ENCODE data around the gene STH.

Gene STH

DNA sequence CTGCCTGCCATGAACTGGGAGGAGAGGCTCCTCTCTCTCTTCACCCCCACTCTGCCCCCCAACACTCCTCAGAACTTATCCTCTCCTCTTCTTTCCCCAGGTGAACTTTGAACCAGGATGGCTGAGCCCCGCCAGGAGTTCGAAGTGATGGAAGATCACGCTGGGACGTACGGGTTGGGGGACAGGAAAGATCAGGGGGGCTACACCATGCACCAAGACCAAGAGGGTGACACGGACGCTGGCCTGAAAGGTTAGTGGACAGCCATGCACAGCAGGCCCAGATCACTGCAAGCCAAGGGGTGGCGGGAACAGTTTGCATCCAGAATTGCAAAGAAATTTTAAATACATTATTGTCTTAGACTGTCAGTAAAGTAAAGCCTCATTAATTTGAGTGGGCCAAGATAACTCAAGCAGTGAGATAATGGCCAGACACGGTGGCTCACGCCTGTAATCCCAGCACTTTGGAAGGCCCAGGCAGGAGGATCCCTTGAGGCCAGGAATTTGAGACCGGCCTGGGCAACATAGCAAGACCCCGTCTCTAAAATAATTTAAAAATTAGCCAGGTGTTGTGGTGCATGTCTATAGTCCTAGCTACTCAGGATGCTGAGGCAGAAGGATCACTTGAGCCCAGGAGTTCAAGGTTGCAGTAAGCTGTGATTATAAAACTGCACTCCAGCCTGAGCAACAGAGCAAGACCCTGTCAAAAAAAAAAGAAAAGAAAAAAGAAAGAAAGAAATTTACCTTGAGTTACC is 36.7 kb upstream of the STH start:
- DNase-seq (ENCODE audit: low spot score in 2 of 2) (no peak), ATAC-seq (no peak)
- Mint-ChIP-seq H3K4me3 (no peak overlapping the region), H3K4me1 (no peaks in the 10 kb centered on the region), H3K36me3 (no peaks in the 10 kb centered on the region), H3K9me3 (no peaks in the 10 kb centered on the region), H3K27ac (no peak overlapping the region)

DNA sequence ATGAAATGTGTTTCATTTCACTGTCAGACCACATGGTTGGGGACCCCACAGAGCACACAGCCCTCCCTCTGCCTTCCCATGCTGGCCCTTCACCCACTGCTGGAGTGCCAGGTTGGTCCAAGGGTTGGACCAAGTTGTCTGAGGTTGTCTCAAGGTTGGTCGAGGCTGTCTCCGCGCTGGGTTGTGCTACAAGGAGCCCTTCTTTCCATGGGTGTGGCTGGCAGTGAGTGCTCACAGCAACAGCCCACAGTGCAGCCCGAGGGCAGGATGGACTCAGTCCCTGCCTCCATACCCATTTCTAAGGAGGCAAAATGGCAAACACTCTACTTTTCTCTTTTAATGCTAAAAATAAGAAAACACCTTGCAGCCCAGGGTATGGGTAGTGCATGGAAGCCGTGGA is 35.8 kb upstream of the STH start:
- Mint-ChIP-seq H3K36me3 (no peaks in the 10 kb centered on the region), H3K9me3 (no peaks in the 10 kb centered on the region), H3K4me1 (no peaks in the 10 kb centered on the region), H3K4me3 (no peak overlapping the region), H3K27ac (no peak overlapping the region)
- no peak for DNase-seq (ENCODE audit: low spot score in 2 of 2)
- ATAC-seq = no peak

DNA sequence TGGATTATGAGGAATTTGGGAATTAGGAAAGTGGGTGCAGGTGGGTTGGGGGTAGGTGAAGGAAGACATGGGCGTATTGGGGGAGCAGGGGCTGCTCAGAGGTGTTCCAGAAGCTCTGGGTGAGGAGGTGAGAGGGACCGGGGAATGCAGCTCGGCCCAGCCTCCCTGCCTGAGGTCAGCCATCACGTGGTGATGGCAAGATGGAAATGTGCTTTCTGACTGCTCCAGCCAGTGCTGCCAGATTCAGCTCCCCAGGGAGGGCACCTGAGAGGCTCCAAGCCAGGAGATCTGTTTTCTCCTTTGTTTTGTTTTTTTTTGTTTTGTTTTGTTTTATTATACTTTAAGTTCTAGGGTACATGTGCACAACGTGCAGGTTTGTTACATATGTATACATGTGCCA is 35.2 kb upstream of the STH start:
- no peak for ATAC-seq
- Mint-ChIP-seq H3K4me3 (no peak overlapping the region), H3K36me3 (no peaks in the 10 kb centered on the region), H3K4me1 (no peaks in the 10 kb centered on the region), H3K27ac (no peak overlapping the region), H3K9me3 (no peaks in the 10 kb centered on the region)
- DNase-seq (ENCODE audit: low spot score in 2 of 2) = no peak

DNA sequence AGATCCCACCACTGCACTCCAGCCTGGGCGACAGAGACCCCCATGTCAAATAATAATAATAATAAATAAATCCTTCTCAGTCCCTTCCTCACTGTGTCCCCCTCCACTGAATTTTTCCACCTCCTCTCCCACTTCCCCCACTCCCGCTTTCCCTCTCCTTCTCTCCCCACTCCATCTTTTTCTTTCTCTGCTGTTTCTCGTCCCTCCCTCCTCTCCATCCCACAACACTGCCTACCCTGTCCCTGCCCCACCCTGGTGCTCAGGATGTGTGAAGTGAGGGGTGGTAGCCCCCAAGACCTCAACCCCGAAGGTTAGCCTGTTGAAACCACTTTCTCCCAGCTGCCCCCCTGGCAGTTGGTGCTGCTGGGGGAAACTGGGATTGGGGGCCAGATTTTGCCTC is 34.4 kb upstream of the STH start:
- H3K9me3 Mint-ChIP-seq = no peaks in the 10 kb centered on the region
- H3K27ac Mint-ChIP-seq = no peak overlapping the region
- H3K4me3 Mint-ChIP-seq = no peak overlapping the region
- H3K4me1 Mint-ChIP-seq = no peaks in the 10 kb centered on the region
- DNase-seq (ENCODE audit: low spot score in 2 of 2) = no peak
- no peak for ATAC-seq
- H3K36me3 Mint-ChIP-seq = no peaks in the 10 kb centered on the region

- no peaks in the 10 kb centered on the region for H3K36me3 Mint-ChIP-seq
Measured at GRCh38 chr17:45965812-45966211, 33.2 kb upstream of the STH start.

DNA sequence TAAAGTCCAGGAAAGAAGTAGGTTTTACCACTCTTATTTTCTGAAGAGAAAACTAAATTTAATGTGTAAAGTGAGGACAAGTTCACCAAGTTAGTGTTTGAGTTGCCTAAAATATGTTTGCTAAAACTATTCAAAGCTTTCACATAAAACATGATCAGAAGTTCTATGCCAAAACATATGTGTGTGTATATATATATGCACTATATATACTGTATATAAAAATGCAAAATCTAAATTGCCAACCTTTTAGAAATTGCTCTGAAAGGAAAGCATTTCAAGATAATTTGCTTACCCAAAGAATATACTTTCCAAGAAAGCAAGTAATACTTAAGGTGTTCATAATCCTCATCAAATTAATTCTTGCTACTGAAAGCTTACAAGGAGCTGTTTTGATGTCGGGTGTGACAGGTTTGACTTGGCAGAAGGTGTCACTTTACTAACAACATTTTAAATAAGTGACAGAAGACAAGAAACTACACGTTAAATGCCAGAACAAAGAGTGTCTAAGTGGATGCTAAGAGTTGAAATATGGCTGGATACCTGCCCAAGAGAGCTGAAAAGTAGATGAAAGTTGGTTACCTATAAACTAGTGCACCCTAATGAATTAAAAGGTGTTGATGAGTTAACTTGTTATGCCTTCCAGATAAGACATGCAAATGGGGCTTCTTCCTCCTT is 32.3 kb upstream of the STH start:
- Mint-ChIP-seq H3K4me3 (no peak overlapping the region), H3K36me3 (no peaks in the 10 kb centered on the region), H3K27ac (no peak overlapping the region), H3K4me1 (no peaks in the 10 kb centered on the region), H3K9me3 (no peaks in the 10 kb centered on the region)
- ATAC-seq (no peak), DNase-seq (ENCODE audit: low spot score in 2 of 2) (no peak)

More at GRCh38 chr17:45965812-45966211, 33.2 kb upstream of the STH start:
- no peaks in the 10 kb centered on the region for H3K4me1 Mint-ChIP-seq
- H3K9me3 Mint-ChIP-seq = no peaks in the 10 kb centered on the region
- no peak overlapping the region for H3K4me3 Mint-ChIP-seq
- no peak for ATAC-seq
- H3K27ac Mint-ChIP-seq = no peak overlapping the region
- no peak for DNase-seq (ENCODE audit: low spot score in 2 of 2)

GRCh38 chr17:45967378-45967777 is 31.7 kb upstream of the STH start:
- DNase-seq (ENCODE audit: low spot score in 2 of 2) (no peak), ATAC-seq (no peak)
- Mint-ChIP-seq H3K9me3 (peaks cover 2% of the 10 kb centered on the region), H3K4me1 (no peaks in the 10 kb centered on the region), H3K36me3 (no peaks in the 10 kb centered on the region), H3K4me3 (no peak overlapping the region), H3K27ac (no peak overlapping the region)

DNA sequence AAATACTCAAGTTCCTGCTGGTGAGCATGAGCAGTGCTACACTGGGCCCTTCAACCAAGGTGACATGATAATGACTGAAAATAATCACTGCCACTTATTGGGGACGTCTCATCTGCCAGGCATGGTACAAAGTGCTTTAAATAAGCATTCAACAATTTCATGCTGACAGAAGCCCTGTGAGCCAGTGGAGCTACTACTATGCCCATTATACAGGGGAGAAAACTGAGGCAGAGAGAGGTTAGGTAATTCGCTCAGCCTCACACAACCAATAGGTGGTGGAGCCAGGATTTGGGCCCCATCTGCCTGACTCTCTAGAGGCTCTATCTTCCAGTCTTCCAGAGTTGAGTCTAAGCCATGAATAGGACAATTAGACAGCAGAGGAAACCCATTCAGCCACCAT is 30.3 kb upstream of the STH start:
- Mint-ChIP-seq H3K4me3 (no peak overlapping the region), H3K4me1 (no peaks in the 10 kb centered on the region), H3K36me3 (no peaks in the 10 kb centered on the region), H3K9me3 (peaks cover 3% of the 10 kb centered on the region), H3K27ac (no peak overlapping the region)
- DNase-seq (ENCODE audit: low spot score in 2 of 2) = no peak
- no peak for ATAC-seq

- H3K4me3 Mint-ChIP-seq = no peak overlapping the region
- DNase-seq (ENCODE audit: low spot score in 2 of 2) (no peak), ATAC-seq (no peak)
- H3K27ac Mint-ChIP-seq = no peak overlapping the region
- no peaks in the 10 kb centered on the region for H3K36me3 Mint-ChIP-seq
- H3K4me1 Mint-ChIP-seq = no peaks in the 10 kb centered on the region
- H3K9me3 Mint-ChIP-seq = peaks cover 3% of the 10 kb centered on the region
Measured at GRCh38 chr17:45969726-45970125, 29.3 kb upstream of the STH start.

GRCh38 chr17:45970659-45971058 is 28.4 kb upstream of the STH start:
- H3K9me3 Mint-ChIP-seq = peaks cover 3% of the 10 kb centered on the region
- no peaks in the 10 kb centered on the region for H3K36me3 Mint-ChIP-seq
- no peaks in the 10 kb centered on the region for H3K4me1 Mint-ChIP-seq
- ATAC-seq = no peak
- H3K4me3 Mint-ChIP-seq = no peak overlapping the region
- H3K27ac Mint-ChIP-seq = no peak overlapping the region
- DNase-seq (ENCODE audit: low spot score in 2 of 2) = no peak

DNA sequence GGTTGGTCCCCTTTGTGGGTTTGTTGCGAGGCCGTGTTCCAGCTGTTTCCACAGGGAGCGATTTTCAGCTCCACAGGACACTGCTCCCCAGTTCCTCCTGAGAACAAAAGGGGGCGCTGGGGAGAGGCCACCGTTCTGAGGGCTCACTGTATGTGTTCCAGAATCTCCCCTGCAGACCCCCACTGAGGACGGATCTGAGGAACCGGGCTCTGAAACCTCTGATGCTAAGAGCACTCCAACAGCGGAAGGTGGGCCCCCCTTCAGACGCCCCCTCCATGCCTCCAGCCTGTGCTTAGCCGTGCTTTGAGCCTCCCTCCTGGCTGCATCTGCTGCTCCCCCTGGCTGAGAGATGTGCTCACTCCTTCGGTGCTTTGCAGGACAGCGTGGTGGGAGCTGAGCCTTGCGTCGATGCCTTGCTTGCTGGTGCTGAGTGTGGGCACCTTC is 27.3 kb upstream of the STH start:
- Mint-ChIP-seq H3K27ac (no peak overlapping the region), H3K4me1 (no peaks in the 10 kb centered on the region), H3K9me3 (peaks cover 3% of the 10 kb centered on the region), H3K4me3 (no peak overlapping the region), H3K36me3 (no peaks in the 10 kb centered on the region)
- DNase-seq (ENCODE audit: low spot score in 2 of 2) = no peak
- no peak for ATAC-seq

DNA sequence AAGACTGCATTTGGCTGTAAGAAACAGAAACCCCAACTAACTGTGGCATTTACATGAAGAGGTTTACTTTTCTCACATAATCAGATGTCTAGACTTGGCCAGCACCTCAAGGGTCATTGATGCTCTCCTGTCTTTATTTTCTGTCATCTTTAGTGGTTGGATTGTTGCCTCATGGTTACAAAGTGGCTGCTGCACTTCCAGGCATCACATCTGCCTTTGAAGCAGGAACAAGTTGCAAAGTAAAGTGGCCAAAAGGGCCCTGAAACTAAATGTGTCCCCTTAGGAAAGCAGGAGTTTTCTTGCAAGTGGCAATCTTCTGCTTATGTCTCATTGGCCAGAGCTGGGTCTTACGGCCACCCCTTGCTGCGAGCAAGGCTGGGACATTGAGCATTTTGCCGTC is 26.5 kb upstream of the STH start:
- H3K27ac Mint-ChIP-seq = no peak overlapping the region
- H3K4me3 Mint-ChIP-seq = no peak overlapping the region
- peaks cover 3% of the 10 kb centered on the region for H3K9me3 Mint-ChIP-seq
- DNase-seq (ENCODE audit: low spot score in 2 of 2) (no peak), ATAC-seq (no peak)
- no peaks in the 10 kb centered on the region for H3K36me3 Mint-ChIP-seq
- no peaks in the 10 kb centered on the region for H3K4me1 Mint-ChIP-seq

DNA sequence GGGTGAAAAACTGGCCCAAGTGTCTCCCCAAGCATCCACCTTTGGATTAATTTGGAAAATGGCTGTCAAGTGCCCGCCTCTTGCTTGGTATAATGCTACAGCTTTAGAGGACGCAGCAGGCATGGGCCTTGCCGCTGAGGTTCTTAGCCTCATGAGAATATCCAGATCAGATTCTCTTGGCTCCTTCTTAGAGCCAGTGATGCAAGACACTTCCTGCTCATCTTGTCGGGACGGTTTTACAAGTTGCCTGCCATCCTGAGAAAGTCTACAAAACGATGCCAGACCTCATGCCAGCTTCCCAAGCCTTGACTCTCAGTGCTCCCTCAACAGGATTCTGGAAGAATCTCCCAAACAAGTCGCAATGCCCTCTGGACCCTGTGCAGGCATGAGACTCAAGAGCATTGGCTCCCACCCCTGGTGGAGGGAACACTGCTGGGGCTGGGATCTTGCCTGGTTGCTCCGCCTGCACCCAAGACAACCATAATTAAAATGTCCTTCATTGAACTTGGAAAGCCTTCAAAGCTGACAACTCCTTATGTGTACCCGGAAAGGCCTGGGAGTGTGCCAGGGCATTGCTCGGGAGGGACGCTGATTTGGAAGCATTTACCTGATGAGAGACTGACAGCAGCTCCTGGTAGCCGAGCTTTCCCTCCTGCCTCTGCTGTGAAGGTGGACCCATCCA is 25.8 kb upstream of the STH start:
- no peak overlapping the region for H3K4me3 Mint-ChIP-seq
- ATAC-seq (no peak), DNase-seq (ENCODE audit: low spot score in 2 of 2) (no peak)
- no peaks in the 10 kb centered on the region for H3K4me1 Mint-ChIP-seq
- H3K9me3 Mint-ChIP-seq = peaks cover 3% of the 10 kb centered on the region
- no peaks in the 10 kb centered on the region for H3K36me3 Mint-ChIP-seq
- H3K27ac Mint-ChIP-seq = no peak overlapping the region

GRCh38 chr17:45973946-45974859 is 24.8 kb upstream of the STH start:
- ATAC-seq (no peak), DNase-seq (ENCODE audit: low spot score in 2 of 2) (no peak)
- Mint-ChIP-seq H3K36me3 (no peaks in the 10 kb centered on the region), H3K4me3 (no peak overlapping the region), H3K27ac (no peak overlapping the region), H3K9me3 (peaks cover 3% of the 10 kb centered on the region), H3K4me1 (no peaks in the 10 kb centered on the region)
